ENCODE data around the gene NSD1. TPM values are rescaled to one million over a fixed set of nuclear protein-coding genes. Genes with fewer than 3 reads are reported as not detected.

The NSD1 gene
- total and polyA plus RNA-seq, 2 of the 4 experiments (the other 2 are of a cell fraction) = 7.7 to 31.0 TPM

DNA sequence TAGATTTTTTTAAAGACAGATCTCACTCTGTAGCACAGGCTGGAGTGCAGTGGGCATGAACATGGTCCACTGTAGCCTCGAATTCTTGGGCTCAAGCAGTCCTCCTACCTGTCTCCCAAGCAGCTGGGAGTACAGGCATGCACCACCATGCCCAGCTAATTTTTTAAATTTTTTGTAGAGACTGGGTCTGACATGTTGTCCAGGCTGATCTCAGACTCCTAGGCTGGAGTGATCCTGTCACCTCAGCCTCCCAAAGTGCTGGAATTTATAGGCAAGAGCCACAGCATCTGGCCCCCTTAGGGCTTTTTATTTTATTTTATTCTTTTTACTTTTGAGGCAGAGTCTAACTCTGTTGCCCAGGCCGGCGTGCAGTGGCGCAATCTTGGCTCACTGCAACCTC, 56.4 kb downstream of the NSD1 start:
- intact Hi-C loops (cut with micrococcal nuclease) = loop anchor here (5.0 kb wide), 2 partner anchors 38 to 42 kb away; no protein-coding TSS in a partner anchor
- ChIA-PET CTCF (no interaction called here), POLR2A (ENCODE audit: unreplicated experiment) (no interaction called here)
- TF ChIP-seq NFE2L2 (IDR thresholded peaks at IDR 0.05; ENCODE audit: low read depth, low read length) = no peak
- no peak for TF ChIP-seq MAFK (IDR thresholded peaks at IDR 0.05; ENCODE audit: low read depth, low read length)
- H2AFZ ChIP-seq (replicated peaks; ENCODE audit: low read length, poor library complexity) = no peak overlapping the region
- no peak overlapping the region for H2AK5ac ChIP-seq (ENCODE audit: low read depth, low read length)
- peaks cover 9% of the 10 kb centered on the region for H3K36me3 ChIP-seq (ENCODE audit: control insufficient read depth, insufficient read depth, low read length)
- no peak overlapping the region for H2AK9ac ChIP-seq (replicated peaks; ENCODE audit: low read depth, low read length, poor library complexity)
- H3K9ac ChIP-seq (ENCODE audit: low read depth, low read length) = no peak overlapping the region
- H2BK120ac ChIP-seq (ENCODE audit: low read depth, low read length) = 0 out of 2 replicates have a peak overlapping the region, but pooled peaks have one; percentile 32
- H3K23ac ChIP-seq (ENCODE audit: low read depth, low read length) = no peak overlapping the region
- no TSS peak for BruUV-seq (replicated peaks)
- dilution Hi-C loops (cut with HindIII; ENCODE audit: low sequenced_read_pairs, unreplicated experiment) = no loop called here
- no peak overlapping the region for H3K27ac ChIP-seq (ENCODE audit: insufficient read depth, low read length)
- no peak overlapping the region for H3K4me2 ChIP-seq (ENCODE audit: low read depth, low read length)
- H3K4me1 ChIP-seq (ENCODE audit: control insufficient read depth, insufficient read depth, low read length) = peaks cover 5% of the 10 kb centered on the region
- ATAC-seq (ENCODE audit: low read depth) = no peak
- no peak overlapping the region for H3K14ac ChIP-seq (replicated peaks; ENCODE audit: low read depth, low read length)
- H4K91ac ChIP-seq (ENCODE audit: insufficient read depth, low read depth, low read length) = no peak overlapping the region
- peaks cover 5% of the 10 kb centered on the region; the same call in 1 of the 2 replicates for H4K20me1 ChIP-seq (ENCODE audit: insufficient read depth, low read length)
- in situ Hi-C loops (cut with MboI; ENCODE audit: low sequenced_read_pairs) = no loop called here
- H3K9me1 ChIP-seq (ENCODE audit: insufficient read depth, low read length) = no peaks in the 10 kb centered on the region
- no peak overlapping the region for H3K4me3 ChIP-seq (ENCODE audit: insufficient read depth, low read depth, low read length)
- H2BK5ac ChIP-seq (ENCODE audit: low read depth, low read length, poor library complexity, severe bottlenecking) = no peak overlapping the region
- H2BK15ac ChIP-seq (ENCODE audit: low read depth, low read length) = no peak overlapping the region
- peaks cover 24 to 44% of the 10 kb centered on the region in 2 experiments for H3K79me1 ChIP-seq (ENCODE audit: low read depth in 1 of 2, low read length in 2 of 2)
- no peak overlapping the region for H3K56ac ChIP-seq (ENCODE audit: extremely low read depth, insufficient read depth, low read length)
- H4K5ac ChIP-seq (ENCODE audit: low read depth, low read length) = no peak overlapping the region
- H3K27me3 ChIP-seq (ENCODE audit: control insufficient read depth, insufficient read depth, low read length) = no peaks in the 10 kb centered on the region
- no peak overlapping the region for H3K18ac ChIP-seq (ENCODE audit: low read depth, low read length)
- DNase-seq = no peak
- no peak overlapping the region for H2BK20ac ChIP-seq (ENCODE audit: low read depth, low read length)
- 90% methylated on average over 3 of the region's 4 CpGs; no CpG with 5 or more reads in 1 of the 2 experiments for WGBS, 2 experiments (ENCODE audit: extremely low coverage in 2 of 2, insufficient read length in 1 of 2)
- H3K9me3 ChIP-seq (ENCODE audit: control insufficient read depth, insufficient read depth, low read length) = no peaks in the 10 kb centered on the region
- 0 out of 2 replicates have a peak overlapping the region, but pooled peaks have one; percentile 50 for H3K4ac ChIP-seq (ENCODE audit: low read depth, low read length)
- no peak overlapping the region for H4K8ac ChIP-seq (ENCODE audit: low read depth in 2 of 2, low read length in 2 of 2)

All from IMR-90 (cell line).